ENCODE results near the gene ASRGL1.
A peak's percentile ranks its signal among the peaks of the same experiment; 100 is the strongest.
"Not testable (repeated sequence)": the region's sequence is repeated elsewhere in the genome, so short reads cannot be mapped to it uniquely, and the experiment has no call there.

The ASRGL1 gene

DNA sequence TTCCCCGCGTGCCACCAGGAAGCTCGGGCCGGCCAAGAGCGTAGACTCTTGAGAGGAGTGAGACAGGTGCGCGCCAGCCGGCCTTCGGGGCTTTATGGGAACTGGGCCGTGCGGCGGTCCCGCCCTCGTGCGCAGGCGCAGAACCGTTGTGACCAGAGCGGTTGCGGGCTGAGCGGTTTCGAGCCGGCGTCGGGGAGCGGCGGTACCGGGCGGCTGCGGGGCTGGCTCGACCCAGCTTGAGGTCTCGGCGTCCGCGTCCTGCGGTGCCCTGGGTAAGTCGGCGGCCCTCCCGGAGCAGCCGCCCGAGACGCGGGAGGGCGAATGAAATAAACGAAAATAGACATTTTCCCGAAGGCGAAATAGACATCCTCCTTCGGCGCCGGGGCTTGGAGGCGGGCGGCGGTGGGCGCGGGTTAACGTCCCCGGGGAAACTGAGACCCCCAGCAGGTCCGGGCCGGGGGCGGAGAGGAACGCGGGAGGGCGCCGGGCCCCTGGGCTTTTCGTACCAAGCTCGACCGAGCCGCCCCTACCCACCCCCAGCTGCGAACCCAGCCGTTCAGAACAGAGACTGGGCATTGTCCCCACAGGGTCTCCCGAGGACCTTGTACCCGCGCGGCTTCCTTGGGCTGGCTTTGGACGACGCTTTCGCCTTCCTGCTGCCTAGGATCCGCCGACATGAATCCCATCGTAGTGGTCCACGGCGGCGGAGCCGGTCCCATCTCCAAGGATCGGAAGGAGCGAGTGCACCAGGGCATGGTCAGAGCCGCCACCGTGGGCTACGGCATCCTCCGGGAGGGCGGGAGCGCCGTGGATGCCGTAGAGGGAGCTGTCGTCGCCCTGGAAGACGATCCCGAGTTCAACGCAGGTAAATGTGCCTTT, at the start of gene ASRGL1:
Gene ASRGL1, plus strand, starts transcription at position 146 of the 879 bp plus-strand sequence. Its CDS starts 530 bp downstream, at position 676.
- DNase-seq = no peak

DNA sequence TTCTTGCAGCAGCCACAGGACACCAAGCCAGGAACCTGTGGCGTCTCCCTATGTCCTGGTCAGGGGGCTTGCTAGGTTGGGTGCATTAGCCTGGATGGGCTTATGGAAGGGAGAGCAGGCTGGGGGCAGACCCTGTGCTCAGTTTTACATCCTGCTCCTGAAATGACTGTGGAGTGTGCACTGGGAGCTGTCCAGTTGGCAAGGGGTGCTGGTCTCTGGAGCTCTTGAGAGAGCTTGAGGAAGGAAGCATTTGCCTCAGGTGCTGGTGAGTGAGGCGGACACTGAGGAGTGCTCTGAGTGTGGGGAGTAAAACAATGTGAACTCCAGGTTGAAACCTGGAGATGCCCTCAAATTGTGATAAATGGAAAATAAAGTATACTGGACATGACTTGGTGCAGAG, 41.7 kb upstream of the ASRGL1 start:
- DNase-seq = no peak

DNA sequence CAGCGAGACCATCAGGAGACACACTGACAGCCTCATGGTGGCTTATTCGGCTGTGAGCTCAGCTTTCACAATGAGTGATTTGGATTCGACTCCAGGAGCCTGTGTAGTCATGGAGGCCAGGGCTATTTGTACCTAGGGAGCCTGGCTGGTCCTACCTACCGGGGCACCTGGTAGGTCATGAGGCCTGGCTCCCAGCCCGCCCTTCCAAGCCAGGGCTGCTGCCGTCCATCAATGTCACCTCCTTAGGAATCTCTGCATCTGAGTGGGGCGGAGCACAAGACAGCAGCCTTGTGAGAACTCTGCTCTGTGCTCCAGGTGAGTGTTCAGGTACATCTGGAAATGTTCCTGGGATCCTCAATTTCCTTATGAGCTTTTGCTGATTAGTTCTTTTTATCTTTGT, 38.3 kb upstream of the ASRGL1 start, which contains the start of gene SCGB1D4:
Gene SCGB1D4, minus strand, starts transcription at position 101 of the 400 bp plus-strand sequence. Its CDS starts 65 bp downstream, at position 36.
- no peak for DNase-seq

DNA sequence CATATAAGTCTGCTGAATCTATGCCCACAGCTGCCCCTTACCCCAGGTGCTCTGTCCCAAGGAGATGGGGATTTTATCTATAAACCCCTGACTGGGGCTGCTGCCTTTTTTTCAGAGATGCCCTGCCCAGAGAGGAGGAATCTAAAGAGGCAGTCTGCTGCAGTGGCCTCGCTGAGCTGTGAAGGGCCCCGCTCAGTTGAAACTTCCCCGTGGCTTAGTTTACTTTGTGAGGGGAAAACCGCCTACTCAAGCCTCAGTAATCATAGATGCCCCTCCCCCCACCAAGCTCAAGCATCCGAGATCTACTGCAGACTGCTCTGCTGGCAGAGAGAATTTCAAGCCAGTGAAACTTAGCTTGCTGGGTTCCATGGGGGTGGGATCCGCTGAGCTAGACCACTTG, 31.0 kb upstream of the ASRGL1 start:
- DNase-seq = no peak

DNA sequence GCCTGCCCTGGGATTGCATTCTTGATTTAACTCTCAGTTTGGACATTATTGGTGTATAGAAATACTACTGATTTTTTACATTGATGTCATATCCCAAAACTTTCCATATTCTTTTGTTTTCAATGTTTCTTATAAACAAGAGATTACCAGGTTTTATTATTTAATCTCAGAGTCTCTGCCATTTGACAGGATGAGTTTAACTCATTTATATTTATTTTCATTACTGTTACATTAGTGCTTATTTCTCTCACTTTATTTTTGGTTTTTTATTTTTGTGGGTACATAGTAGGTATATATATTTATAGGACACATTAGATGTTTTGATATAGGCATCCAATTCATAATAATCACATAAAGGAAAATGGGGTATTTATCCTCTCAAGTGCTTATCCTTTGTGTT, 29.3 kb upstream of the ASRGL1 start:
- DNase-seq = no peak

DNA sequence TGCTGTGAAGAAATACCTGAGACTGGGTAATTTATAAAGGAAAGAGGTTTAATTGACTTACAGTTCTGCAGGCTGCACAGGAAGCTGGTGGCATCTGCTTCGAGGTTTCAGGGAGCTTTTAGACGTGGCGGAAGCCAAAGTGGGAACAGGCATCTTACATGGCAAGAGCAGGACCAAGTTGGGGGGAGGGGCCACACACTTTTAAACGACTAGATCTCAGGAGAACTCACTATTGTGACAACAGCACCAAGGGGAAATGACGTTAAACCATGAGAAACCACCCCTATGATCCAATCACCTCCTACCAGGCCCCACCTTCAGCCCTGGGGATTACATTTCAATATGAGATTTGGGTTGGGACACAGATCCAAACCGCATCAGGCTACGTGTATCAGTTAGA, 27.3 kb upstream of the ASRGL1 start:
- DNase-seq = no peak

DNA sequence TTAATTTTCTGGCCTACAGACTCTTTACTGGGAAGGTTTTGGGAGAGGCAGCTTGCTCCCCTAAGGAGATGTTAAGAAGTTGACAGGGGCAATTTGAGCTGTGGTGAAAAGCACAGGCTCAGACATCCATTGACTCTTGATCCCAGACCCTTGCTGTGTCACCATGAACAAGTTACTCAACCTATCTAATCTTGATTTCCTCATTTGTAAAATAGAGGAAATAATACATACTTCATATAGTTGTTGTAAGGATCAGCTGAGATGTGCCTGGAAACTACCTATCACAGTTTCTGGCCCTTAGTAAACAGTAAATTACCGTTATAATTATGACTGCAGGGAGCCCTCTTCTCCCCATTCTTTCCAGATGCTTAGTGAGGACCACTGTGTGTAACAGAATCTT, 21.8 kb upstream of the ASRGL1 start:
- DNase-seq = no peak

DNA sequence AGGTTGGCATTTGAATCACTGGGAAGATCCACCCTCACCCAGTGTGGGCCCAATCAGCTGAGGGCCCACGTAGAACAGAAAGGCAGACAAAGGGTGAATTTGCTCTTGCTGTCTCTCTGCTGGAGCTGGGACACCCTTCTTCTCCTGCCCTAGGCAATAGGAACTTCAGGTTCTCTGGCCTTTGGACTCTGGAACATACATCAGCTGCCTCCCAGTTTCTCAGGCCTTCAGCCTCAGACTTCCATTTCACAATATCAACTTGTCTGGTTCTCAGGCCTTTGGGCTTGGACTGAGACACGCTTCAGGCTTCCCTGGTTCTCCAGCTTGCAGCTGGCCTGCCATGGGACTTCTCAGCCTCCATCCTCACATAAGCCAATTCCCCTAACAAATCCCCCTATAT, 14.7 kb upstream of the ASRGL1 start:
- DNase-seq = no peak

DNA sequence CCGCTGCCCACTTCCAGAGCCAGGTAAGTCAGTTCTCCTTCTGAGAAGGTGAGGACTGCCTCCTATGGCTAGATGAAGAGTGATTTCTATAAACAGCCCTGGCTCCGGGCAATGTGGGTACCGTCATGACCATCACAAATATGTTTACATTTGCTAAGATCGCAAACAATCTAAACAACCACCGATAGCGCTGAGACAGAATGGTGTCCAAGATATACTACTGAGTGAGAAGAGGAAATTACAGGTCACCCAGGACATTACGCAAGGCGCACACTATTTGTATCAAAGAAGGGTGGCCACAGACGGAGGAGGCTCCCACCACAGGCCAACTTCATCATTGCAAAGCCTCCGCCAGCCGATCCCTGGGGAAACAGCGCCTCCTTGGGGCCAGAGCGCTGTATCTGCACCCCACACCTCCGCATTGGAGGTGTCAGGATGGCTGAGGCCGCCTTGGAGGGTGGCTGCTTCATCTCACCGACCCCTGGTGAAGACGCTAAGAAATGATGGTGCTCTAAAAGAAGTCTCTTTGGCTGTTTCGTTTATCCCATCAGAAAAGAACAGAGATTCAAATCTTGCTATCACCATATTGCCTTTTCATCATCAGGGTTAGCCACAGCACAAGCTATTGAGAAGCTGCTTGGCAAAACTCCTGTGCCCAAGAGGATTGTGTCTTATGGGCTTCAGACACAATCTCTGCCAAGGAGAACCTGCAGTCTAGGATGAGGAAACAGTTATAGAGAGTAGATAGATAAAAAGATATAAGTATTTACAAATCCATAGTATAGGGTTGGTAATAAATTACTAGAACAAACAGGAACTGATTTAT, 12.3 kb upstream of the ASRGL1 start:
- peak; percentile 57 for DNase-seq

DNA sequence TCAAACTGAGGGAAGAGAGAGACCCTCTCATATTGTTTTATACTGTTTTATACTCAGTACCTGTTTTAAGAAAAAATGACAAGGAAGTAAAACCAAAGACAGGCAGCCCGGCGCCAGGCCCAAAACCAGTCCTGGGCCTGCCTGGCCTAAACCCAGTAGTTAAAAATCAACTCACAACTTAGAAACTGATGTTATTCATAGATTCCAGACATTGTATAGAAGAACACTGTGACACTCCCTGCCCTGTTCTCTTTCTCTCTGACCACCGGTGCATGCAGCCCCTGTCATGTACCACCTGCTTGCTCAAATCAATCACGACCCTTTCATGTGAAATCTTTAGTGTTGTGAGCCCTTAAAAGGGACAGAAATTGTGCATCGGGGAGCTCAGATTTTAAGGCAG, 11.5 kb upstream of the ASRGL1 start:
- not testable (repeated sequence) for DNase-seq

DNA sequence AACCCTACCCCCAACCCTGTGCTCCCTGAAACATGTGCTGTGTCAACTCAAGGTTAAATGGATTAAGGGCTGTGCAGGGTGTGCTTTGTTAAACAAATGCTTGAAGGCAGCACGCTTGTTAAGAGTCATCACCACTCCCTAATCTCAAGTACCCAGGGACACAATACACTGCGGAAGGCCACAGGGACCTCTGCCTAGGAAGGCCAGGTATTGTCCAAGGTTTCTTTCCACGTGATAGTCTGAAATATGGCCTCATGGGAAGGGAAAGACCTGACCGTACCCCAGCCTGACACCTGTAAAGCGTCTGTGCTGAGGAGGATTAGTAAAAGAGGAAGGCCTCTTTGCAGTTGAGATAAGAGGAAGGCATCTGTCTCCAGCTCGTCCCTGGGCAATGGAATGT, 10.5 kb upstream of the ASRGL1 start:
- not testable (repeated sequence) for DNase-seq

DNA sequence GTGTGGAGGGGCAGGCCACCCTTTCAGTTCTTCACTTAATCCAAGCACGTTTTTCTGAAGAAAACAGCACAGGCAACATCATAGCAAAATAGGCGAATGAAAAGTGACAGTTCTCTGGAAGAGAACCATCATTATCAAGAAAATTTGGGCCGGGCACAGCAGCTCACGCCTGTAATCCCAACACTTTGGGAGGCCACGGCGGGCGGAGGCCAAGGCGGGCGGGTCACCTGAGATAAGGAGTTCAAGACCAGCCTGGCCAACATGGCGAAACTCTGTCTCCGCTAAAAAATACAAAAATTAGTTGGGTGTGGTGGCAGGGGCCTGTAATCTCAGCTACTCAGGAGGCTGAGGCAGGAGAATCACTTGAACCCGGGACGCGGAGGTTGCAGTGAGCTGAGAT, 9.7 kb upstream of the ASRGL1 start:
- not testable (repeated sequence) for DNase-seq

DNA sequence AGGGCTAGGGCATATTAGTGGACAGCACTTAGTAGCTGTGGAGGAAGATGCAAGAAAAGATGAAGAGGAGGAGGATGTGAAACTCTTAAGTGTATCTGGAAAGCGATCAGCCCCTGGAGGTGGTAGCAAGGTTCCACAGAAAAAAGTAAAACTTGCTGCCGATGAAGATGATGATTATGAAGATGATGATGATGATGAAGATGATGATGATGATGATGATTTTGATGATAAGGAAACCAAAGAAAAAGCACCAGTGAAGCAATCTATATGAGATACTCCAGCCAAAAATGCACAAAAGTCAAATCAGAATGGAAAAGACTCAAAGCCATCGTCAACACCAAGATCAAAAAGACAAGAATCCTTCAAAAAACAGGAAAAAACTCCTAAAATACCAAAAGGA, 6.0 kb upstream of the ASRGL1 start:
- DNase-seq = not testable (repeated sequence)

DNA sequence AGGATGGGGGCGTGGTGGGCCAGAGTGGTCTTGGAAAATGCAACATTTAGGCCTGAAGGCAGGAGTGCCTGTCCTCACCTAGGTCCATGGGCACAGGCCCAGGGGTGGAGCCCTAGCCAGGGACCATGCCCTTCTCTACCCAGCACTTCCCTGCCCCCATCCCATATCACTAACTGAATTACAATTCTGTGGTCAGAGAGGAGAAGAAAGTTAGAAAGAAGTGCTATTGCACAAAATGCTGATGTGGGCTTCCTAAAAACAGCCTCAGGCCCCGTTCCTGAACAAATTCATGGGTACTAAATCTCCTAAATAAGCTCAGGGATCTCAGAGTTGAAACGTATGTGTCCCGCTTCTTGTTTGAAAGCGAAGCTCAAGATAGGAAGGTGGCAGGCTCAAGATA, 3.5 kb upstream of the ASRGL1 start:
- DNase-seq = no peak

DNA sequence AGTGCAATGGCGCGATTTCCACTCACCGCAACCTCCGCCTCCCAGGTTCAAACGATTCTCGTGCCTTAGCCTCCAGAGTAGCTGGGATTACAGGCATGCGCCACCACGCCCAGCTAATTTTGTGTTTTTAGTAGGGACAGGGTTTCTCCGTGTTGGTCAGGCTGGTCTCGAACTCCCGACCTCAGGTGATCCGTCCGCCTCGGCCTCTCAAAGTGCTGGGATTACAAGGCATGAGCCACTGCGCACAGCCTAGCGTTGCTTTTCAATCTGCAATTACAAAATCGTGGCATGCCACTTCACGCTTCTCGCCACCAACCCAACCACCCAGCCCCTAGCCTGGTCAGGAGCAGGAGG, 322 bp upstream of the ASRGL1 start:
- DNase-seq = not testable (repeated sequence)

DNA sequence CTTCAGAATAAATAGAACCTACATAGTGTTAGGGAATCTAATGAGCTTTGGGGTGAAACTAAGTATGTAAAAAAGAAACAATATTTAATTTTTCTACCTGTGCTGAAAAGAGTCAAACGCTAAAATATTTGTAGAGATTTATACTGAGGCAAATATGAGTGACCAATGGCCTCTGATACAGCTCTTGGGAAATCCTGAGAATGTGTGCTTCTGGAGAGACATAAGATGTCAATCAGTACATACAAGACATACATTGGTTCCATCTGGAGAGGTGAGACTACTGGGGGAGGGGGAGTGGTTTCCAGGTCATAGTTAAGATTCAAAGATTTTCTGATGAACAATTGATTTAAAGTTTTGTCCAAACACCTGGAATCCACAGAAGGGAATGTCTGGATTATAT, 970 bp downstream of the ASRGL1 start:
- DNase-seq = no peak

DNA sequence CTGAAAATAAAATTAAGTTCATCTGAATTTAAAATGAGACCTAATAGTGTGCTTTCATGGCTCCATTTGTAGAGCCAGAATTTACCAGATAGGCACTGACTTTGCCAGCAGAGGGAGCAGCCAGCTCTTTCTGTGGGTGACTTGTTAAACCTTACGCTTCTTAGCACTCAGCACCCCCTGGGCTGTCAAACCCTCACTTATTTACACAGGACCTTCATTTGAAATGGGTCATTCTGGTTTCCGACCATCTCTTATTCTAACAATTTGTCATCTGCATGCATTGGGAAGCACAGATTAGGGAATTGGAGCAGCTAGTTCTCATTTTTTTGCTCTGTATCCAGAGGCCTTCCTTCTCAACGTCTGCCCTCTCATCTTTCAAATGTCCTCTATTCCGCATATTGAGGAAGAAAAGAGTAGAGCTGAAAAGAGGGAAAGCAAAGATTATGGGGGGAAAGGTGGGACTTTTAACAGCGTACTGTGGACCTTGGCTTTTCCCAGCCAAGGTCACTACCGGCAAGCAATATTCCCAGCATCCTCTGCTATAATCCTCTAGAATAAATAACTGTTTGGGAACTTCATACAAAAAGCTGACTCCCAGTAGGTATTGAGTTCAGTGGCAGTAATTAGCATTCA, 3.1 kb downstream of the ASRGL1 start:
- no peak for DNase-seq

DNA sequence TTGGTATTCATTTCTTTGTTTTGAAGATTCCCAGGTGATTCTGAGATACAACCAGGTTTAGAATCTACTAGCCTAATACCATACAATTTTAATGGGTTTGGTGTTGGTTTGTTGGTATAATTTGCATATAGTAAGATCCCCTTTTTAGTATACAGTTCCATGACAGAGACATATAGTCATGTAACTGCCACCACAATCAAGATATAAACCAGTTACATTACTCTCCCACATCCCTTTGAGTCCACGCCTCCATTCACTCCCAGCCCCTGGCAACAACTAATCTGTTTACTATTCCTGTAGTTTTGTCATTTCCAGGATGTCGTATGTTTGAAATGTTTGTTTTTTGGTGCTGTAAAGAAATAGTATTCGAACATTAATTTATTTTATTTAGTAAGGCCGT, 4.3 kb downstream of the ASRGL1 start:
- DNase-seq = no peak

DNA sequence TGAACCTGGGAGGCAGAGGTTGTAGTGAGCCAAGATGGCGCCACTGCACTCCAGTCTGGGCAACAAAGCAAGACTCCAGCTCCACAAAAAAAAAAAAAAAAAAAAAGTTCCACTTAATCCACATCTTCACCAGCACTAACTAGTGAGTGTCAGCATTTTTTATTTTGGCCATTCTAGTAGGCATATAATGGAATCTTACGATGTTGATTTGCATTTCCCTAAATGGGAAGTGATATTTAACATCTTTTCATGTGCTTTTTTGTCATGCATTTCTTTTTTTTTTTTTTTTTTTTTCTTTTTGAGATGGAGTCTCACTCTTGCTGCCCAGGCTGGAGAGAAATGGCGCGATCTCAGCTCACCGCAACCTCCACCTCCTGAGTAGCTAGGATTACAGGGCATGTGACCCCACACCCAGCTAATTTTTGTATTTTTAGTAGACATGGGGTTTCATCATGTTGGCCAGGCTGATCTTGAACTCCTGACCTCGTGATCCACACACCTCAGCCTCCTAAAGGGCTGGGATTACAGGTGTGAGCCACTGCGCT, 6.5 kb downstream of the ASRGL1 start:
- DNase-seq = not testable (repeated sequence)

DNA sequence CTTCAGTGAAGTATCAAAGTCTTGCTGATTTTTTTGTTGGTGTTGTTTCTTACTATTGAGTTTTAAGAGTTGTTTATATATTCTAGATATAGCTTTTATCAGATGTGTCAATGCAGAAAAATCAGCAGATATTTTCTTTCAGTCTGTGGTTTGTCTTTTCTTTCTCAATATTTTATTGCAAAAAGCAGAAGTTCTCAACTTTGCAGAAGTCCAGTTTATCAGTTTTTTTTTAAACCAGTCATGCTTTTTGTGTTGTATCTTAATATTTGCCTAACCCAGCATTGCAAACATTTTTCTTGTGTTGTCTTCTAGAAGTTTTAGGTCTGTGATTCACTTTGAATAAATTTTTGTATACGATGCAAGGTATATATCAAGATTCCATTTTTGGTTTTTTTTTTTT, 7.0 kb downstream of the ASRGL1 start:
- DNase-seq = peak; percentile 43

DNA sequence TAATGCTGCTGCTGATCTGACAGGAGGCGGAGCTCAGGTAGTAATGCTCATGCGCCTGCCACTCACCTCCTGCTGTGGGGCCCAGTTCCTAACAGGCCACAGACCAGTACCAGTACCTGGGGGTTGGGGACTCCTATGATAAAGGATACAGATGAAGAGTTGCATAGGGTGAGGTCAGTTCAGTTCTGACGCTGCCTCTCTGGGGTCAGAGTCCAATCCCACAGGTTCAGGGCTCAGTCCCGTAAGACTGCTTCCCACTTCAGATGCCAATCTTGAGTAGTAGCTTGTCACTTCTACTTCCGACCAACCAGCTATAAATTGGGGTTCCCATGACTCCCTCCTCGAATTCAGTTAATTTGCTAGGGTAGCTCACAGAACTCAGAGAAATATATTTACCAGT, 8.6 kb downstream of the ASRGL1 start:
- DNase-seq = no peak

DNA sequence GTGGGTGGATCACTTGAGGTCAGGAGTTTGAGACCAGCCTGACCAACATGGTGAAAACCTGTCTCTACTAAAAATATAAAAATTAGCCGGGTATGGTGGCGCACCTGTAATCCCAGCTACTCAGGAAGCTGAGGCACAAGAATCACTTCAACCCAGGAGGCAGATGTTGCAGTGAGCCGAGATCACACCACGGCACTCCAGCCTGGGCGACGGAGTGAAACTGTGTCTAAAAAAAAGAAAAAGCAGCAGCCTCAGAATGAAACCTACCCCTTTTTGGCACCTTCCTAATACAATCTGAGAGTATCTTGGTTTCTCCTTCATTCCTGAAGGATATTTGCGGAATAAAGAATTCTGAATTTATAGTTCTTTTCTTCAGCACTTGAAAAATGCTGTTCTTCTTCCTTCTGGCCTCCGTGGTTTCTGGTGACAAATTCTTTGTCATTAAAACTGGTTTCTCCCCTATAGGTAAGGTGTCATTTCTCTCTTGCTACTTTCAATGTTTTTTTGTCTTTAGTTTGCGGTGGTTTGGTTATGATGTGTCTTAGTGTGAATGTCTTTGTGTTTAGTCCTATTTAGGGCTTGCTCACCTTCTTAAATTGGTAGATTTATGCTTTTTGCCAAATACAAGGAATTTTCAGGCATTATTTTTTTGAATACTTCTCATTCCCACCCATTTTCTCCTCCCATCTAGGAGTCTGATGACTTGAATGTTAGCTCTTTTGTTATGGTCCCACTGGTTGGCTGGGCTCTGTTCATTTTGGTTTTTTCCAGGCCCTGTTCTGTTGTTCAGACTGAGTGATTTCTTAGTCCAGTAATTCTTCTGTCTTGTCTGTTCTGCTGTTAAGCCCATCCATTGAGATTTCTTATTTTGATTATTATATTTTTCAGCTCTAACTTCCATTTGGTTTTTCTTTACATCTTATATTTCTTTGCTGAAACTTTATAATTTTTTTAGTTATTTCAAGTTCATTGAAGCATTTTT, 15.4 kb downstream of the ASRGL1 start:
- no peak for DNase-seq

Data from SIG-M5 (cell line).